Measurements from ENCODE around the gene IL9R.
"Not testable (repeated sequence)": the region's sequence is repeated elsewhere in the genome, so short reads cannot be mapped to it uniquely, and the experiment has no call there.

IL9R gene

DNA sequence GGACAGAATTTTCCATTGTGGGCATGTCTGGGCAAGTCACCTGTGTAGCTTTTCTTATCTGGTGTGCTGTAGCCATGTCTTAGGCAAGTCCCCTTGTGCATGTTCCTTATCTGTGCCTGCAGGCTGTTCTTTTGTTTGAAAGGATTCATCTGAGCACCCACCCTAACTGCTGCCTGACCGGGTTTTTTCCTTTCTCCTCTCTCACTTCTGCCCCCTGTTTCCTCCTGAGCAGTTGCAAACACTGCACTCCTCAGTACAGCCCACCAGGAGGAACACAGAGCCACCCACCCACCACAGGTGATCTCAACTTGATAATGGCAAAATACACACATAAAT is 29.2 kb upstream of the IL9R start:
- no peak overlapping the region for H3K9ac ChIP-seq (ENCODE audit: low read depth, low read length)
- no peaks in the 10 kb centered on the region for H3K27me3 ChIP-seq (ENCODE audit: control insufficient read depth, insufficient read depth, low read length)
- H3K4me1 ChIP-seq (ENCODE audit: control insufficient read depth, insufficient read depth, low read length) = no peaks in the 10 kb centered on the region
- H3K4me3 ChIP-seq (ENCODE audit: low read depth, low read length) = no peak overlapping the region
- H3K9me3 ChIP-seq (ENCODE audit: control insufficient read depth, insufficient read depth, low read length) = peaks cover 2% of the 10 kb centered on the region
- no peaks in the 10 kb centered on the region for H3K36me3 ChIP-seq (ENCODE audit: control insufficient read depth, insufficient read depth, low read length)

- Histone ChIP-seq H3K9me3 (ENCODE audit: control insufficient read depth, insufficient read depth, low read length) (peaks cover 2% of the 10 kb centered on the region), H3K4me1 (ENCODE audit: control insufficient read depth, insufficient read depth, low read length) (no peaks in the 10 kb centered on the region), H3K27me3 (ENCODE audit: control insufficient read depth, insufficient read depth, low read length) (no peaks in the 10 kb centered on the region), H3K4me3 (ENCODE audit: low read depth, low read length) (no peak overlapping the region), H3K9ac (ENCODE audit: low read depth, low read length) (no peak overlapping the region), H3K36me3 (ENCODE audit: control insufficient read depth, insufficient read depth, low read length) (no peaks in the 10 kb centered on the region)
Measured at GRCh38 chrX:155968791-155969190, 28.7 kb upstream of the IL9R start.

- not testable (repeated sequence) for H3K4me3 ChIP-seq (ENCODE audit: low read depth, low read length); H3K27me3 ChIP-seq (ENCODE audit: control insufficient read depth, insufficient read depth, low read length); H3K9me3 ChIP-seq (ENCODE audit: control insufficient read depth, insufficient read depth, low read length); H3K4me1 ChIP-seq (ENCODE audit: control insufficient read depth, insufficient read depth, low read length); H3K9ac ChIP-seq (ENCODE audit: low read depth, low read length); H3K36me3 ChIP-seq (ENCODE audit: control insufficient read depth, insufficient read depth, low read length)
Measured at GRCh38 chrX:155971658-155972057, 25.8 kb upstream of the IL9R start.

- not testable (repeated sequence) for H3K27me3 ChIP-seq (ENCODE audit: control insufficient read depth, insufficient read depth, low read length); H3K4me1 ChIP-seq (ENCODE audit: control insufficient read depth, insufficient read depth, low read length); H3K36me3 ChIP-seq (ENCODE audit: control insufficient read depth, insufficient read depth, low read length); H3K9me3 ChIP-seq (ENCODE audit: control insufficient read depth, insufficient read depth, low read length); H3K9ac ChIP-seq (ENCODE audit: low read depth, low read length); H3K4me3 ChIP-seq (ENCODE audit: low read depth, low read length)
Measured at GRCh38 chrX:155972241-155972640, 25.3 kb upstream of the IL9R start.

DNA sequence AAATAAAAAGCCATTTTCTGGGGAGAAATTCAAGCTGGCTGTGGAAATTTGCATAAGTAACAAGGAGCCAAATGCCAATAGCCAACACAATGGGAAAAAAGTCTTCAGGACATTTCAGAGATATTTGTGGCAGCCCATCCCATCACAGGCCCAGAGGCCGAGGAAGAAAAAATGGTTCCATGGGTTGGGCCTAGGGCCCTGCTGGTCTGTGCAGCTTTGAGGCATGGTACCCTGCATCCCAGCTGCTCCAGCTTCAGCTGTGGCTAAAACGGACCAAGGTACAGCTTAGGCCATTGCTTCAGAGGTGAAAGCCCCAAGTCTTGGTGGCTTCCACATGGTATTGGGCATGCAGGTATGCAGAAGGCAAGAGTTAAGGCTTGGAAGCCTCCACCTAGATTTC is 14.2 kb upstream of the IL9R start:
- H3K4me3 ChIP-seq (ENCODE audit: low read depth, low read length) = no peak overlapping the region
- no peak overlapping the region for H3K9ac ChIP-seq (ENCODE audit: low read depth, low read length)
- H3K36me3 ChIP-seq (ENCODE audit: control insufficient read depth, insufficient read depth, low read length) = no peaks in the 10 kb centered on the region
- no peaks in the 10 kb centered on the region for H3K9me3 ChIP-seq (ENCODE audit: control insufficient read depth, insufficient read depth, low read length)
- no peaks in the 10 kb centered on the region for H3K4me1 ChIP-seq (ENCODE audit: control insufficient read depth, insufficient read depth, low read length)
- no peaks in the 10 kb centered on the region for H3K27me3 ChIP-seq (ENCODE audit: control insufficient read depth, insufficient read depth, low read length)

GRCh38 chrX:155985208-155985607 is 12.3 kb upstream of the IL9R start:
- no peaks in the 10 kb centered on the region for H3K27me3 ChIP-seq (ENCODE audit: control insufficient read depth, insufficient read depth, low read length)
- H3K36me3 ChIP-seq (ENCODE audit: control insufficient read depth, insufficient read depth, low read length) = no peaks in the 10 kb centered on the region
- no peaks in the 10 kb centered on the region for H3K9me3 ChIP-seq (ENCODE audit: control insufficient read depth, insufficient read depth, low read length)
- no peaks in the 10 kb centered on the region for H3K4me1 ChIP-seq (ENCODE audit: control insufficient read depth, insufficient read depth, low read length)
- H3K4me3 ChIP-seq (ENCODE audit: low read depth, low read length) = no peak overlapping the region
- no peak overlapping the region for H3K9ac ChIP-seq (ENCODE audit: low read depth, low read length)

DNA sequence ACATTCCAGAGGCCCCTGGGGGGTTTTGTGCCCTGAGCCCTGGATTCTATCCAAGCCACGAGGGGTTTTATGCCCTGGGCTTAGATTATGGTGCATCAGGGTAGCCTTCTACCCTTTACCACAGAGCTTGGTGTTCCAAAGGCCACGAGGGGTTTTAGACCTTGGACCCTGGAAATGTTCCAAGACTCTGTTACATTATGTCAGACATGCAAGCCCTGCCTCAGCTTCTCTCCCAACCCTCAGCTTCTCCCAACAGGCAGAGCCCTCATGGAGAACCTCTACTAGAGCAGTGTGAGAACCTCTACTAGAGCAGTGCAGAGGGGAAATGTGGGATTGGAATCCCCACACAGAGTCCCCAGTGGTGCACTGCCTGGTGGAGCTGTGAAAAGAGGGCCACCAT is 10.5 kb upstream of the IL9R start:
- H3K4me3 ChIP-seq (ENCODE audit: low read depth, low read length); H3K27me3 ChIP-seq (ENCODE audit: control insufficient read depth, insufficient read depth, low read length); H3K4me1 ChIP-seq (ENCODE audit: control insufficient read depth, insufficient read depth, low read length); H3K9me3 ChIP-seq (ENCODE audit: control insufficient read depth, insufficient read depth, low read length); H3K9ac ChIP-seq (ENCODE audit: low read depth, low read length); H3K36me3 ChIP-seq (ENCODE audit: control insufficient read depth, insufficient read depth, low read length): not testable (repeated sequence)

- Histone ChIP-seq H3K4me1 (ENCODE audit: control insufficient read depth, insufficient read depth, low read length) (no peaks in the 10 kb centered on the region), H3K27me3 (ENCODE audit: control insufficient read depth, insufficient read depth, low read length) (no peaks in the 10 kb centered on the region), H3K9ac (ENCODE audit: low read depth, low read length) (no peak overlapping the region), H3K4me3 (ENCODE audit: low read depth, low read length) (no peak overlapping the region), H3K36me3 (ENCODE audit: control insufficient read depth, insufficient read depth, low read length) (no peaks in the 10 kb centered on the region), H3K9me3 (ENCODE audit: control insufficient read depth, insufficient read depth, low read length) (no peaks in the 10 kb centered on the region)
Measured at GRCh38 chrX:155988859-155989258, 8.6 kb upstream of the IL9R start.

- no peaks in the 10 kb centered on the region for H3K4me1 ChIP-seq (ENCODE audit: control insufficient read depth, insufficient read depth, low read length)
- H3K4me3 ChIP-seq (ENCODE audit: low read depth, low read length) = no peak overlapping the region
- H3K9ac ChIP-seq (ENCODE audit: low read depth, low read length) = no peak overlapping the region
- H3K27me3 ChIP-seq (ENCODE audit: control insufficient read depth, insufficient read depth, low read length) = no peaks in the 10 kb centered on the region
- H3K36me3 ChIP-seq (ENCODE audit: control insufficient read depth, insufficient read depth, low read length) = no peaks in the 10 kb centered on the region
- H3K9me3 ChIP-seq (ENCODE audit: control insufficient read depth, insufficient read depth, low read length) = peaks cover 3% of the 10 kb centered on the region
Measured at GRCh38 chrX:155993421-155993820, 4.1 kb upstream of the IL9R start.

DNA sequence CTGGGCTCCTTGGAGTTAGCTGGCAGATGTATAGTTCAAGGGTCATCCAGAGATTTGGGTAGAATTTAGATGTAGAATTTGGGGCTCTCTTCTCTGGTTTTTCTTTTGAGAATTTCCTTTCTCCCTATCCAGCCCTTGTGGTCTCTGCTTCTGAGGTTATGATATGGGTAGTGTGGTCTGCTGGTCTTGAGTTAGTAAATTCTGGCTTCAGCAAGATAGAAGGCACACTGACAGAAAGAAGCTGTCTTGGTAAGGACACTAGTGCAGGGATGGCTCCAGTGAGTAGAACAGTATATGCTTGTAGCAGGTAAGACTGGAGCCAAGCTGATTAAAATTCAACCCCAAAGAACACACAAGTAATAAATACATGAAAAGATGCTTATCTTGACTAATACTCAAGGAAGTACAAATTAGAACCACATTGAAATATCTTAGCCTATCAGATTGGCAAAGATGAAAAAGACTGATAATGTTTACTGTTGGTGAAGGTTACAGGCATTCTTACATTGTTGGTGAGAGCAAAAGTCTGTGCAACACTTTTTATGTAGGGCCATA is 2.1 kb upstream of the IL9R start:
- Histone ChIP-seq H3K4me3 (ENCODE audit: low read depth, low read length) (no peak overlapping the region), H3K9ac (ENCODE audit: low read depth, low read length) (no peak overlapping the region), H3K9me3 (ENCODE audit: control insufficient read depth, insufficient read depth, low read length) (peaks cover 3% of the 10 kb centered on the region), H3K36me3 (ENCODE audit: control insufficient read depth, insufficient read depth, low read length) (no peaks in the 10 kb centered on the region), H3K4me1 (ENCODE audit: control insufficient read depth, insufficient read depth, low read length) (no peaks in the 10 kb centered on the region), H3K27me3 (ENCODE audit: control insufficient read depth, insufficient read depth, low read length) (no peaks in the 10 kb centered on the region)

- Histone ChIP-seq H3K4me3 (ENCODE audit: low read depth, low read length) (no peak overlapping the region), H3K9me3 (ENCODE audit: control insufficient read depth, insufficient read depth, low read length) (peaks cover 3% of the 10 kb centered on the region), H3K27me3 (ENCODE audit: control insufficient read depth, insufficient read depth, low read length) (no peaks in the 10 kb centered on the region), H3K4me1 (ENCODE audit: control insufficient read depth, insufficient read depth, low read length) (no peaks in the 10 kb centered on the region), H3K36me3 (ENCODE audit: control insufficient read depth, insufficient read depth, low read length) (no peaks in the 10 kb centered on the region), H3K9ac (ENCODE audit: low read depth, low read length) (no peak overlapping the region)
Measured at GRCh38 chrX:155998116-155998515, 620 bp downstream of the IL9R start.

- Histone ChIP-seq H3K9ac (ENCODE audit: low read depth, low read length) (no peak overlapping the region), H3K9me3 (ENCODE audit: control insufficient read depth, insufficient read depth, low read length) (peaks cover 3% of the 10 kb centered on the region), H3K4me3 (ENCODE audit: low read depth, low read length) (no peak overlapping the region), H3K4me1 (ENCODE audit: control insufficient read depth, insufficient read depth, low read length) (no peaks in the 10 kb centered on the region), H3K36me3 (ENCODE audit: control insufficient read depth, insufficient read depth, low read length) (no peaks in the 10 kb centered on the region), H3K27me3 (ENCODE audit: control insufficient read depth, insufficient read depth, low read length) (no peaks in the 10 kb centered on the region)
Measured at GRCh38 chrX:155998761-155999510, 1.4 kb downstream of the IL9R start.
